Uterus (tissue), 4 donors: Measurements from ENCODE around the gene GGA3. TPM values are rescaled to one million over a fixed set of nuclear protein-coding genes. Genes with fewer than 3 reads are reported as not detected.

Experiments
- DNase-seq, 2 donors: peaks; one replicate each; pipeline ENCODE4 v3.0.0-alpha.2; 2019 to 2020
- H3K27ac ChIP-seq, 2 donors: fragments of 200-600 bp; sonication (generic); 1 replicate in 1 of 2; 2 replicates in 1 of 2; pipeline ENCODE4 v1.5.1; 2016 to 2018
- H3K27me3 ChIP-seq, 2 donors: fragments of 200-600 bp; sonication (generic); one replicate each; pipeline ENCODE4 v1.5.1; 2018 to 2019; ENCODE audit warnings: control low read depth in 1 of 2
- H3K36me3 ChIP-seq, 2 donors: fragments of 200-600 bp; sonication (generic); one replicate each; pipeline ENCODE4 v1.5.1; 2019; ENCODE audit warnings: control low read depth in 1 of 2
- H3K4me1 ChIP-seq, 2 donors: fragments of 200-600 bp; sonication (generic); one replicate each; pipeline ENCODE4 v1.5.1; 2018 to 2019; ENCODE audit warnings: control low read depth in 1 of 2
- H3K4me3 ChIP-seq, 2 donors: fragments of 200-600 bp; sonication (generic); 1 replicate in 1 of 2; 2 replicates in 1 of 2; pipeline ENCODE4 v1.5.1; 2018 to 2019; ENCODE audit warnings: mild to moderate bottlenecking in 1 of 2
- H3K9me3 ChIP-seq, 2 donors: fragments of 200-600 bp; sonication (generic); one replicate each; pipeline ENCODE4 v1.5.1; 2019; ENCODE audit warnings: control low read depth in 1 of 2
- POLR2A ChIP-seq, 2 donors: fragments of 450-650 bp; IDR thresholded peaks; one replicate each; pipeline ENCODE4 v1.6.1; 2016; ENCODE audit warnings: antibody characterized with exemption in 2 of 2, mild to moderate bottlenecking in 1 of 2, moderate library complexity in 1 of 2
- intact Hi-C: fragments of 100-400 bp; cut with DNase I; formaldehyde crosslinking; loops from one replicate; pipeline ENCODE4 v1.15.1; 2023; ENCODE audit warnings: low total_unique reads
- total RNA-seq, 4 donors: library from RNA; depleted of rRNA in 3 of 4; stranded (reverse); fragments of >200 nt in 3 of 4; gene quantifications; one replicate each; pipeline versions ENCODE4 v1.1.0 to v1.2.4, GENCODE V29; 2014 to 2023
- TF ChIP-seq, protein P1 (sequence below), 4 experiments: fragments of 200-600 bp in 2 of 4; fragments of 450-650 bp in 2 of 4; sonication (generic) in 2 of 4; IDR thresholded peaks; one replicate each; pipeline ENCODE4 v1.5.1; 2016 to 2019; ENCODE audit warnings: antibody characterized with exemption in 4 of 4, mild to moderate bottlenecking in 2 of 4, moderate library complexity in 1 of 4
- donor health status: DM: yes; HTN: yes; CAD: no.

Gene GGA3
- total RNA-seq, 4 donors from 2014 or later = 9.4 to 104 (median 40.1) TPM

DNA sequence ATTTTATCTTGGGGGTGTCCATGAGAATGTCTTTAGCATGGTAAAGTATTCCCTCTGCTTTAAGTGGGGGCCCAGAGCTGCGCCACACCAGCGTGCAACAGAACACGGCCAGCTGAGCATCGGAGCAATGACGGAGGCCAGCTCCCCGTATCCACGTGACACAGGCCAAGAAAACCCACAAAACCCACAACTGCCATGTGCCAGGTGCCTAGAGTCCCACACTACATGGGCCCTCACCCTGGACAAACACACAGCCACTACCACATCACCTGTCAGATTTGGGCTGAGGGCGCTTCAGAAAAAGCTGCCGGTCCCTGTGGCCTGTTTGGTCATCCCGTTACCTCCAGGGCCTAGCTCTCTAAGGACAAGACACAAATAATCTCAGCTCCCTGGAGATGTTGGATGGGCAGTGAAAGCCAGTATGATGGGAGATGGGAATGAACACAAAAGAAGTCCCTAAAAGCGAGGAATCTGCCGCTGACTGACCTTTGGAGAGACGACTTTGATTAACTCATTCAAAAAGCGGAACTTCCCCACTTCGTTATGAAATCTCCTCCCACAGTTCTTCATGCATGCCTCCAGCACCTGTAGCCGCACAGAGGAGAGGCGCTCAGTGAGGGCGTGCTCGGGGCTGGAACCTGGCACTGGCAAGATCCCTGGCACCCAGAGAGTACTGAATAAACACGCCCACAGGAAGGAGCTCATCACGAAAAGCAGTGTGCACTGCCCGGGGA is 17.1 kb downstream of the GGA3 start:
- no peak for TF ChIP-seq POLR2A (IDR thresholded peaks at IDR 0.05)
- TF ChIP-seq, protein P1, sequence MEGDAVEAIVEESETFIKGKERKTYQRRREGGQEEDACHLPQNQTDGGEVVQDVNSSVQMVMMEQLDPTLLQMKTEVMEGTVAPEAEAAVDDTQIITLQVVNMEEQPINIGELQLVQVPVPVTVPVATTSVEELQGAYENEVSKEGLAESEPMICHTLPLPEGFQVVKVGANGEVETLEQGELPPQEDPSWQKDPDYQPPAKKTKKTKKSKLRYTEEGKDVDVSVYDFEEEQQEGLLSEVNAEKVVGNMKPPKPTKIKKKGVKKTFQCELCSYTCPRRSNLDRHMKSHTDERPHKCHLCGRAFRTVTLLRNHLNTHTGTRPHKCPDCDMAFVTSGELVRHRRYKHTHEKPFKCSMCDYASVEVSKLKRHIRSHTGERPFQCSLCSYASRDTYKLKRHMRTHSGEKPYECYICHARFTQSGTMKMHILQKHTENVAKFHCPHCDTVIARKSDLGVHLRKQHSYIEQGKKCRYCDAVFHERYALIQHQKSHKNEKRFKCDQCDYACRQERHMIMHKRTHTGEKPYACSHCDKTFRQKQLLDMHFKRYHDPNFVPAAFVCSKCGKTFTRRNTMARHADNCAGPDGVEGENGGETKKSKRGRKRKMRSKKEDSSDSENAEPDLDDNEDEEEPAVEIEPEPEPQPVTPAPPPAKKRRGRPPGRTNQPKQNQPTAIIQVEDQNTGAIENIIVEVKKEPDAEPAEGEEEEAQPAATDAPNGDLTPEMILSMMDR (IDR thresholded peaks at IDR 0.05) = no peak
- Histone ChIP-seq H3K36me3 (no peaks in the 10 kb centered on the region), H3K27ac (no peak overlapping the region), H3K4me1 (no peaks in the 10 kb centered on the region), H3K9me3 (no peaks in the 10 kb centered on the region), H3K27me3 (no peaks in the 10 kb centered on the region), H3K4me3 (no peak overlapping the region)
- intact Hi-C loops = no loop called here
- no peak for DNase-seq

DNA sequence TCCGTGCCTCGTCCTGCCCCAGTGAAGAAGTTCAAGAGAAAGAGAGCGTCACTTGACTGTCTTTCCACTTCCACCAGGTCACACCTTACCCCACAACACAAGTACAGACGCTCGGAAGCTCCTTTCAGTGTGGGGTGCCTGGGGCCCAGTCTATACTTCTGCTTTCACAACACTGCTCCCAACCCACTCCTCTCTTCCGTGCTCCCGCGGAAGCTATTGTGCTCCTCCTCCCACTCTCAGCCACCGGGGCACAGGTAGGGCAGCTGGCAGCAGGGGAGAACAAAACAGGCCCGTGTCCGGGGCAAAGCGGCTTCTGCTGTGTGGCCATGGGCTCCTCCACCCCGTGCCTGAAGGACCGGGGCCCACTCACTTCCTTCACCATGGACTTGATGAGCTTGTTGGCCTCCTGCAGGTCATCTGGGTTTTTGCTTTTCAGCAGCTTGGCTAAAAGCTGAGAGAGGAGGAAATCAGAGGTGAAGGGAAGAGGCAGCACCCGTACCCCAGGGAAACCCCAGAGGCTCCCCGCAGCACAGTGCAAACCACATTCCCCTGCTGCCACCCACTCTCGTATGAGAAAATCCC is 18.9 kb downstream of the GGA3 start:
- DNase-seq = no peak
- H3K27me3 ChIP-seq = no peaks in the 10 kb centered on the region
- no peak overlapping the region for H3K4me3 ChIP-seq
- TF ChIP-seq, protein P1 (IDR thresholded peaks at IDR 0.05) = no peak
- TF ChIP-seq POLR2A (IDR thresholded peaks at IDR 0.05) = no peak
- no peaks in the 10 kb centered on the region for H3K9me3 ChIP-seq
- no peaks in the 10 kb centered on the region for H3K4me1 ChIP-seq
- intact Hi-C loops = no loop called here
- no peak overlapping the region for H3K27ac ChIP-seq
- no peaks in the 10 kb centered on the region for H3K36me3 ChIP-seq

DNA sequence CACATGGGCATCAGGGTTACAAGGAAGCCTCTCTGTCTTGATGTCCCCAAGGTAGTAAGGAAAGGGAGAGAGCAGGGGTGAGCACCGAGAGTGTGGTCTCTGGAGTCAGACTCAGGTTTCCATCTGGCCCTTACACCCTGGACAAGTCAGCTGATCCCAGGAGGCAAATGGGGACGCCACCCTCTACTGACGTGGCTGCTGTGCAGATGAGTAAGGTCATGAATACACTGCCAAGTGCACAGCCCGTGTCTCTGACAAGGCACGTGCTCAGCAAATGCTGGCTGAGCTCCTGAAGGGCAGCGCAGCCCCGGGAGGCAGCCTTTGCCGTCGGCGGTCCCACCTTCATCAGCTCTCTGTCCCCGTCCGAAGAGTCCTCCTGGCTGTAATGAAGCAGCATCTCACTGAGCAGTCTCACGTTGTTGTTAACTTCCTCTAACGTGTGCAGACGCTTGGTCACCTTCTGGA is 19.4 kb downstream of the GGA3 start:
- Histone ChIP-seq H3K36me3 (no peaks in the 10 kb centered on the region), H3K27ac (no peak overlapping the region), H3K4me3 (no peak overlapping the region), H3K27me3 (no peaks in the 10 kb centered on the region), H3K9me3 (no peaks in the 10 kb centered on the region), H3K4me1 (no peaks in the 10 kb centered on the region)
- DNase-seq = no peak
- TF ChIP-seq, protein P1 (IDR thresholded peaks at IDR 0.05) = no peak
- no peak for TF ChIP-seq POLR2A (IDR thresholded peaks at IDR 0.05)
- intact Hi-C loops = no loop called here

DNA sequence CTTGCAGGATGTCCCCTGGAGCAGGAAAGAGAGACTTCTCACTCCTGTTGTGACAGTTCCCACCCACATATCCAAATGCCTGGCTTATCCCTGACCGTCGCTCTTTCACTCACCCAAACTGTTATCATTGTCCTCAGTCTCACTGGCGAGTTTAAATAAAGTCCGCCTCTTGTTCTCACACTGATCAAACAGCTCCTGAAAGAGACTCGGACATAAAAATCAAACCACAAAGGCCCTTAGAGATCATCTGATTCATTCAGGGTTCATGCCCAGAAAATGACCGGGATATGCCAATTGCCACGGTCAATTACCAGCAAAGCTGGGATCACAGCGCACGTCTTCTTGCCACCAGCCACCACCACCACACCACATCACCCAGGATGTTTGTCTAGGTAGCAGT is 19.9 kb downstream of the GGA3 start:
- H3K27me3 ChIP-seq = no peaks in the 10 kb centered on the region
- intact Hi-C loops = no loop called here
- H3K9me3 ChIP-seq = no peaks in the 10 kb centered on the region
- no peak for DNase-seq
- TF ChIP-seq, protein P1 (IDR thresholded peaks at IDR 0.05) = no peak
- TF ChIP-seq POLR2A (IDR thresholded peaks at IDR 0.05) = no peak
- H3K4me3 ChIP-seq = no peak overlapping the region
- no peaks in the 10 kb centered on the region for H3K36me3 ChIP-seq
- no peak overlapping the region for H3K27ac ChIP-seq
- H3K4me1 ChIP-seq = no peaks in the 10 kb centered on the region

DNA sequence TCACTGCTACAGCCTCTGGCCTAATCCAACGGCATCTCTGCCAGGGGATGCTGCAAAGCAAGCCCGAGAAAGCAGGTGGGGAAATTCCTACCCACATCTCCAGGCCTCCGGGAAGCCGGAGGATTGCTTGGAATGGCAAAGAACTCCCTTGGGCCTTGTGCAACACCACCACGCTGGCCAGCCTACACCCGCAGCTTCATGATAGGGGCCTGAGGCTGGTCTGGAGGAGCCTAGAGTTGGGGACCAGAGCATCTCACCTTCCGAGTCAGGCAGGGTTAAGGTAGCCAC is 20.3 kb downstream of the GGA3 start:
- H3K27ac ChIP-seq = no peak overlapping the region
- no peaks in the 10 kb centered on the region for H3K36me3 ChIP-seq
- intact Hi-C loops = no loop called here
- H3K9me3 ChIP-seq = no peaks in the 10 kb centered on the region
- H3K27me3 ChIP-seq = no peaks in the 10 kb centered on the region
- TF ChIP-seq POLR2A (IDR thresholded peaks at IDR 0.05) = no peak
- TF ChIP-seq, protein P1 (IDR thresholded peaks at IDR 0.05) = no peak
- H3K4me1 ChIP-seq = no peaks in the 10 kb centered on the region
- no peak overlapping the region for H3K4me3 ChIP-seq
- no peak for DNase-seq
